ENCODE data around the gene SLC24A3. TPM values are rescaled to one million over a fixed set of nuclear protein-coding genes. Genes with fewer than 3 reads are reported as not detected.

The SLC24A3 gene
- total and polyA plus RNA-seq, 9 donors, result 4.8 to 40.5 (median 18.6) TPM

GRCh38 chr20:19308146-19308545, 95.7 kb downstream of the SLC24A3 start:
- Histone ChIP-seq H3K27ac (no peak overlapping the region), H3K4me3 (no peak overlapping the region), H3K27me3 (no peaks in the 10 kb centered on the region), H3K36me3 (no peaks in the 10 kb centered on the region), H3K9me3 (no peaks in the 10 kb centered on the region), H3K4me1 (ENCODE audit: insufficient read depth) (peaks cover 4% of the 10 kb centered on the region)
- intact Hi-C loops (cut with DNase I), result no loop called here
- DNase-seq, result no peak
- WGBS, 3 donors, result 80 to 96% (median 89%) methylated on average over 3 of the region's 3 CpGs
- TF ChIP-seq EP300 (IDR thresholded peaks at IDR 0.05) (no peak), POLR2A (IDR thresholded peaks at IDR 0.05) (no peak), CTCF (IDR thresholded peaks at IDR 0.05) (no peak)

- no peaks in the 10 kb centered on the region for H3K36me3 ChIP-seq
- no peak for TF ChIP-seq EP300 (IDR thresholded peaks at IDR 0.05)
- TF ChIP-seq CTCF (IDR thresholded peaks at IDR 0.05), result no peak
- no peak for TF ChIP-seq POLR2A (IDR thresholded peaks at IDR 0.05)
- H3K9me3 ChIP-seq, result no peaks in the 10 kb centered on the region
- intact Hi-C loops (cut with DNase I), result no loop called here
- peaks cover 4% of the 10 kb centered on the region for H3K4me1 ChIP-seq (ENCODE audit: insufficient read depth)
- no peak for DNase-seq
- no peak overlapping the region for H3K4me3 ChIP-seq
- WGBS, 3 donors, result 84 to 94% (median 93%) methylated on average over 2 of the region's 2 CpGs
- no peaks in the 10 kb centered on the region for H3K27me3 ChIP-seq
- H3K27ac ChIP-seq, result no peak overlapping the region
Observed at GRCh38 chr20:19310541-19310940, 98.1 kb downstream of the SLC24A3 start.

- H3K4me1 ChIP-seq (ENCODE audit: insufficient read depth), result peaks cover 4% of the 10 kb centered on the region
Observed at GRCh38 chr20:19313342-19314069, 101.1 kb downstream of the SLC24A3 start.

GRCh38 chr20:19314621-19315020, 102.2 kb downstream of the SLC24A3 start:
- peaks cover 4% of the 10 kb centered on the region for H3K4me1 ChIP-seq (ENCODE audit: insufficient read depth)
- intact Hi-C loops (cut with DNase I), result no loop called here
- DNase-seq, result no peak
- TF ChIP-seq EP300 (IDR thresholded peaks at IDR 0.05) (no peak), POLR2A (IDR thresholded peaks at IDR 0.05) (no peak), CTCF (IDR thresholded peaks at IDR 0.05) (no peak)
- no peaks in the 10 kb centered on the region for H3K27me3 ChIP-seq
- H3K9me3 ChIP-seq, result no peaks in the 10 kb centered on the region
- H3K36me3 ChIP-seq, result no peaks in the 10 kb centered on the region
- no peak overlapping the region for H3K27ac ChIP-seq
- no peak overlapping the region for H3K4me3 ChIP-seq
- 76 to 81% (median 76%) methylated on average over 7 of the region's 7 CpGs for WGBS, 3 donors

More at GRCh38 chr20:19313342-19314069, 101.1 kb downstream of the SLC24A3 start:
- intact Hi-C loops (cut with DNase I), result no loop called here
- Histone ChIP-seq H3K4me3 (no peak overlapping the region), H3K27me3 (no peaks in the 10 kb centered on the region), H3K27ac (no peak overlapping the region), H3K9me3 (no peaks in the 10 kb centered on the region), H3K36me3 (no peaks in the 10 kb centered on the region)
- 85 to 92% (median 87%) methylated on average over 6 of the region's 6 CpGs for WGBS, 3 donors
- TF ChIP-seq CTCF (IDR thresholded peaks at IDR 0.05) (no peak), EP300 (IDR thresholded peaks at IDR 0.05) (no peak), POLR2A (IDR thresholded peaks at IDR 0.05) (no peak)
- no peak for DNase-seq
